ENCODE measurements around the gene KLF16. TPM values are rescaled to one million over a fixed set of nuclear protein-coding genes. Genes with fewer than 3 reads are reported as not detected.

Gene KLF16
- total and polyA plus RNA-seq, 9 of the 15 experiments (the other 6 are each of a cell fraction or from before 2014, with no cell fraction given), result 0.04 to 60.4 (median 6.8) TPM

- TF ChIP-seq TSC22D4 (tag; IDR thresholded peaks at IDR 0.05) (no peak), KDM2B (CRISPR knock-in tag; IDR thresholded peaks at IDR 0.05) (no peak), HMG20B (CRISPR knock-in tag; IDR thresholded peaks at IDR 0.05) (no peak), MTA2 (IDR thresholded peaks at IDR 0.05; ENCODE audit: low read depth) (no peak), THAP12 (CRISPR knock-in tag; IDR thresholded peaks at IDR 0.05) (no peak), RCOR1 (IDR thresholded peaks at IDR 0.05; ENCODE audit: borderline replicate concordance in 1 of 2, low read depth in 2 of 2, low read length in 2 of 2) (0 out of 4 replicates have a peak, but pooled peaks of 1 of the 2 experiments have one; percentile 12), KLF1 (tag; IDR thresholded peaks at IDR 0.05) (no peak), E2F5 (CRISPR knock-in tag; IDR thresholded peaks at IDR 0.05) (no peak), PHTF2 (CRISPR knock-in tag; IDR thresholded peaks at IDR 0.05) (no peak), ZBTB33 (CRISPR knock-in tag; IDR thresholded peaks at IDR 0.05) (0 out of 2 replicates have a peak, but pooled peaks have one; percentile 18), NBN (IDR thresholded peaks at IDR 0.05; ENCODE audit: low read depth) (no peak), PYGO2 (tag; IDR thresholded peaks at IDR 0.05) (no peak), HBP1 (CRISPR knock-in tag; IDR thresholded peaks at IDR 0.05) (no peak), MAFF (IDR thresholded peaks at IDR 0.05; ENCODE audit: low read length) (no peak), HES1 (IDR thresholded peaks at IDR 0.05; ENCODE audit: low read depth) (no peak), CBX5 (IDR thresholded peaks at IDR 0.05; ENCODE audit: borderline replicate concordance, low read depth) (no peak), ETV6 (IDR thresholded peaks at IDR 0.05; ENCODE audit: borderline replicate concordance in 1 of 2, low read depth in 2 of 2, low read length in 1 of 2) (no peak), ETV6 (CRISPR knock-in tag; IDR thresholded peaks at IDR 0.05; ENCODE audit: borderline replicate concordance) (no peak), PHF20 (IDR thresholded peaks at IDR 0.05; ENCODE audit: partially characterized antibody) (peak; percentile 19), PTTG1 (tag; IDR thresholded peaks at IDR 0.05; ENCODE audit: low read depth) (no peak), DLX4 (CRISPR knock-in tag; IDR thresholded peaks at IDR 0.05) (no peak)
Measured at GRCh38 chr19:1866693-1867348, 3.4 kb upstream of the KLF16 start (continued).
